GM23248 (cell line): ENCODE results near the gene WDCP.

Experiments
- EZH2 ChIP-seq: fragments of 200-600 bp; sonication (generic); IDR thresholded peaks from 2 replicates; pipeline ENCODE4 v1.6.1; 2018; ENCODE audit warnings: antibody characterized with exemption, mild to moderate bottlenecking; ENCODE audit not compliant: insufficient read depth, poor library complexity, severe bottlenecking
- EZH2phosphoT487 ChIP-seq: fragments of 200-600 bp; sonication (generic); IDR thresholded peaks from 2 replicates; pipeline ENCODE4 v1.6.1; 2018; ENCODE audit warnings: antibody characterized with exemption, moderate library complexity, mild to moderate bottlenecking, low read depth; ENCODE audit not compliant: insufficient read depth

GRCh38 chr2:23992931-23993330, 54.3 kb downstream of the WDCP start:
- TF ChIP-seq EZH2: no peak
- TF ChIP-seq EZH2phosphoT487: no peak
